GM18511 (cell line): Measurements from ENCODE around the gene SRR.
"Not testable (repeated sequence)": the region's sequence is repeated elsewhere in the genome, so short reads cannot be mapped to it uniquely, and the experiment has no call there.

ENCODE experiments used
- ATAC-seq: cut with Tn5 transposase; IDR thresholded peaks from one replicate; pipeline ENCODE4 v1.9.1; 2021; ENCODE audit warnings: mild to moderate bottlenecking, moderate library complexity; ENCODE audit not compliant: unreplicated experiment

The SRR gene, protein sequence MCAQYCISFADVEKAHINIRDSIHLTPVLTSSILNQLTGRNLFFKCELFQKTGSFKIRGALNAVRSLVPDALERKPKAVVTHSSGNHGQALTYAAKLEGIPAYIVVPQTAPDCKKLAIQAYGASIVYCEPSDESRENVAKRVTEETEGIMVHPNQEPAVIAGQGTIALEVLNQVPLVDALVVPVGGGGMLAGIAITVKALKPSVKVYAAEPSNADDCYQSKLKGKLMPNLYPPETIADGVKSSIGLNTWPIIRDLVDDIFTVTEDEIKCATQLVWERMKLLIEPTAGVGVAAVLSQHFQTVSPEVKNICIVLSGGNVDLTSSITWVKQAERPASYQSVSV

GRCh38 chr17:2303204-2304188 lies at the start of gene SRR, which contains the start of gene SMG6:
Gene SRR, plus strand, starts transcription at chr17:2303950. Its CDS starts 11,611 bp downstream, at chr17:2315561.
Gene SMG6, minus strand, starts transcription at chr17:2303785. Its CDS starts 65 bp downstream, at chr17:2303720.
- peak; percentile 83 for ATAC-seq

- not testable (repeated sequence) for ATAC-seq
Observed at GRCh38 chr17:2258830-2259229, 44.9 kb upstream of the SRR start.

DNA sequence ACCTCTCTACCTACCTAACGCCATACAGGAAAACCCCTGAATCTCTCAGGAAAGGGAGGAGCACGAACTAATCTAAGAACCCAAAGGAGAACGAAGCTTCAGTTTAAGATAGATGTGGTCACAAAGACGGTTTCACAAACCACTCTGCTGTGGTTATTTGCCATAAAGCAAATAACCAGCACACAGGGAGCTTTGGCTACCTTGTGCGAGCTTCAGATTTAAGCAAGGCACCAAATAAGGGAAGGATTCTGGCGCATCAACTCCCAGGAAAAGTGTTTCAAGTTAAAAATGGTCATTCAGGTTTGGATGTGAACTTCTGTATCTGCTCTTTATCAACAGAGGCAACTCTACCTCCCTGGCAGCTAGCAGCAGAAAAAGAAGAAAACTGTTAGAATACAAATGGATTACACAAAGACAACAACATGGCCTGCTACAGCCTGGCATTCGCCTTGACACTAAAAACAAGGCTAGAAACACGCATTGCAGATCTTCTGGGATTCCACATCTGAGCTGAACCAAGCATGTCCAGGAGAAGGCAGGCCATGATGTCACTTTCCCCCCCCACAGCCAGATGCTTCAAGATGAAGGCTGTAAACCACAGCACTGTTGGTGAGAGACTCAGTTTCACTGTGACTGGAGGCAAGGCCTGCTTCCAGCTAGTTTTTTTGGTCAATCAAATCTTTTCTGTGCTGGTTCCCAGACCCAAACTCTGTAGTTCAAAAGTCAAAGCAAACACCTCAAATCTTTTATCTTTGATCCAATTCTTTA lies 43.8 kb upstream of the SRR start:
- peak; percentile 83 for ATAC-seq

- no peak for ATAC-seq
Observed at GRCh38 chr17:2262135-2262587, 41.6 kb upstream of the SRR start.

GRCh38 chr17:2263183-2264066 lies 40.3 kb upstream of the SRR start:
- ATAC-seq = no peak

DNA sequence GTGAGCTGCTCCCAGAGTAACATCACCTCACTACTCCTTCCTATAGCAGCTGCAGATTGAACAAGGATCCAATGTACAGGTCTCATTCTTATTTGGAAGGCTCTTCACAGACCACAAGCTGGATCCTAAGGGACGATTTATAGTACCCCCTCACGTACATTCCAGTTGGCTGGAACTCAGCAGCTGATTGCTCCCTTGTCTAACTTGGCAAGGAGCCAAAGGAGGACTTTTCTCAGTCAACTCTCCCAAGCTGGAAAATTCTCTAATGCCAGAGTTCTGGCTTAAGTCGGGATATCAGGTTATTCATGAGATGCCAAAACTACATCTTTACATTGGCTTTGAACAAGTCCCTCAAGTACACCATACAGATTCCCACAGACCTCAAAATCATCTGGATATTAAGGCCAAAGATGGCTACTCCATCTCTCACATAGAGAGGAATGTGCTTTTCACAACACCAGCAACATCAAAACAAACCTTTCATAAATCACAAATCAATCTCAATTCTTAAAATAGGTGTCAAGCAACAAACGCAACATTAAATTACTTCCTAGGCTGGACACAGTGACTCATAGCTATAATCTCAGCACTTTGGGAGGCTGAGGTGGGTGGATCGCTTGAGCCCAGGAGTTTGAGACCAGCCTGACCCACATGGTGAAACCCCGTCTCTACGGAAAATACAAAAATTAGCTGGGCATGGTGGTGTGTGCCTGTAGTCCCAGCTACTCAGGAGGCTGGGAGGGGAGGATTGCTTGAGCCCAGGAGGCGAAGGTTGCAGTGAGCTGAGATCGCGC lies 39.5 kb upstream of the SRR start:
- no peak for ATAC-seq

GRCh38 chr17:2265166-2265565 lies 38.6 kb upstream of the SRR start:
- ATAC-seq = not testable (repeated sequence)

DNA sequence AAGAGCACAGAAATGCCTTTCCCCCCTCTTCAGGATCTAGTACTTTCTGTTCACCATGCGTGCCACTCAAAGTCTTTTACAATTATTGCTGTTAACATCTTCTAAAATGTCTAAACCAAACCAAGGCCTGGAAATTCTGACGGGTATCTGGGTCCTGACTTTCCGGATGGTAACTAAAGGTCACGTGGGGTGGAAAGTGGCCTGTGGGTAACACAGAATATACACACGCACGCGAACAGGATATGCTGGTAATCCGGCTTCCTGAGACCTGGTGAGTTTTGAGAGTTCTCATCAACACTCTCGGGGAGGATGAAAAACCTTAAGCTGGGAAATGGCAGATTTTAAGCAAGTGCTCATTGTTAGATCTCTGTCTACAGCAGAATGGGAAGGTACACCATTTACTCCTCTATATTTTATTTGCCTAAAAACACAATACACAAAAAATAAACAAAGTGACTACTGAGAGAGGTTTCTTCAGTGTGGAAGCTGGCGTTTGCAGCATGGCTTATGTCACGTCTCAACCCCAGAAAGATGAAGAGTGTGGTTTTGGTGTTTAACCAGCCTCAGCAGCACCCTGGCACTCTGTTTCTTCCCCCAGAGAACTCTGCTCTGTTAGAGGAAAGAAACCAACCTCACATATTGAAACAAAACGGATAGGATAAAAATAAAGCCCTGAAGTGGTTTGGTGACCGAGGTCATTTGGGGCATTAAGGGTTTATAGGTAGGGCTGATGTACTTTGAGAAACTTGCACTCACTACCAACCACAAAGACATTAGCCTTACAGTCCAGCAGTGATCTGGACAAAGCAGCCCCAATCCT lies 37.5 kb upstream of the SRR start:
- peak; percentile 81 for ATAC-seq

- ATAC-seq = peak; percentile 14
Observed at GRCh38 chr17:2266865-2267228, 36.9 kb upstream of the SRR start.

DNA sequence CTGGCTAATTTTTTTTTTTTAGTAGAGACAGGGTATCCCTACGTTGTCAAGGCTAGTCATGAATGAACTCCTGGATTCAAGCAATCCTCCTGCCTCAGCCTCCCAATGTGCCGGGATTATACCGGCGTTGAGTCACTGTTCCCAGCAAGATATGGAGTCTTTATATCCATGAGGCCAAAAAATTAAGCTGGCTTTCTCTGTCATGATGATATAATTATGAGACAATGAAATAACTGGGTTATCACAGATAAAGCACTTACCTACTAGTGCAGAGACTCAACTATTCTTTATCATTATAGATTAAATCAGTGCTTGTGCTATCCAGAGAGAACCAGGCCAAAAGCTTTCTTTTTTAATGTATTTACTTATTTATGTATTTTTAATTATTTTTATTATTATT lies 36.4 kb upstream of the SRR start:
- no peak for ATAC-seq

DNA sequence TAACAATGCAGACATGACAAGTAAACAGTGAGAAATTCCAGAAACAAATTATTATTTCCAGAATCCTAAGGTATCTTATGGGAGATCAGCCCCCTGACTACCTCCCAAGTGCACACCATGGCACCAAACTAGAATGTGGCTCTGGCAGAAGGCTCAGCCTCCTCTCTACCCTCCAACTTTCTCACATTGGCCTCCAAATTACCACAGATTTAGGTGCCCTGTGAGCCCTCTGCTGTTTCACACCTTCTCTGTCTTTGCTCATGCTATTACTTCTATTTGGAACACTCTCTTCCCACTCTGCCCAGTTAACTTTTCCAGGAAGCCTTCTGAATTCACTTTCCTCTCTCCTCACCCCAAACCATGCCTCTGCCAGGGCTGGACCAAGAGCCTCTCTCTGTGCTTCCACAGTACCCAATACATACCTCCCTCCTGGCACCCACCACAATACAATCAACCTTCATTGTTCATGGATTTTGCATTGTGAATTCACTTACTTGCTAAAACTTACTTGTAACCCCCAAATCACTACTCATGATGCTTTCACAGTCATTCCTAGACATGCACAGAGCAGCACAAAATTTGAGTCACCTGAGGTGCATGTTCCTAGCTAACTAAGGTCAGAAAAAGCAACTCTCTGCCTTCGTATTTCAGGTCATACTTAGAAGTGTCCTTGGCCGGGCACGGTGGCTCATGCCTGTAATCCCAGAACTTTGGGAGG lies 31.6 kb upstream of the SRR start:
- ATAC-seq = no peak

DNA sequence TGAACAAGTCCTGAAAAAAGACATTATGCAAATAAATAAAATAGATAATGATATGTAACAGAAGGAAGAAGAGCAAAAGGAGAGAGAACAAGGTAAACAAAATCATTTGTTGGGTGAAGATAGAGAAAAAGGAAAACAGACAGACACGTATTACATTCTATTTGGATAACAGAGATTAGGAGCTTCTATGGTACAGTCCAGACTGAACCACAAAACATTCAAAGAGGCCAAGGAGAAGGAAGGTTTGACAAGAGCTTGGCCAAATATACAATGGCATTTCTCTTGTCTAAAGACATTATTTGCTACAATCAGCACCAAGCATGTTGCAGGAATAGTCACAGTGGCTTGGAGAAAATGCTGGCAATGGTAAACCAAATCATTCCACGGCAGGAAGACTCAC lies 29.3 kb upstream of the SRR start:
- ATAC-seq = no peak

- ATAC-seq = no peak
Observed at GRCh38 chr17:2275722-2276121, 28.0 kb upstream of the SRR start.

GRCh38 chr17:2277429-2278170 lies 26.1 kb upstream of the SRR start:
- ATAC-seq = no peak

- no peak for ATAC-seq
Observed at GRCh38 chr17:2279707-2280106, 24.0 kb upstream of the SRR start.

- no peak for ATAC-seq
Observed at GRCh38 chr17:2282297-2282873, 21.4 kb upstream of the SRR start.

GRCh38 chr17:2283302-2283701 lies 20.4 kb upstream of the SRR start:
- ATAC-seq = no peak
